ENCODE results near the gene ATF1.

DNA sequence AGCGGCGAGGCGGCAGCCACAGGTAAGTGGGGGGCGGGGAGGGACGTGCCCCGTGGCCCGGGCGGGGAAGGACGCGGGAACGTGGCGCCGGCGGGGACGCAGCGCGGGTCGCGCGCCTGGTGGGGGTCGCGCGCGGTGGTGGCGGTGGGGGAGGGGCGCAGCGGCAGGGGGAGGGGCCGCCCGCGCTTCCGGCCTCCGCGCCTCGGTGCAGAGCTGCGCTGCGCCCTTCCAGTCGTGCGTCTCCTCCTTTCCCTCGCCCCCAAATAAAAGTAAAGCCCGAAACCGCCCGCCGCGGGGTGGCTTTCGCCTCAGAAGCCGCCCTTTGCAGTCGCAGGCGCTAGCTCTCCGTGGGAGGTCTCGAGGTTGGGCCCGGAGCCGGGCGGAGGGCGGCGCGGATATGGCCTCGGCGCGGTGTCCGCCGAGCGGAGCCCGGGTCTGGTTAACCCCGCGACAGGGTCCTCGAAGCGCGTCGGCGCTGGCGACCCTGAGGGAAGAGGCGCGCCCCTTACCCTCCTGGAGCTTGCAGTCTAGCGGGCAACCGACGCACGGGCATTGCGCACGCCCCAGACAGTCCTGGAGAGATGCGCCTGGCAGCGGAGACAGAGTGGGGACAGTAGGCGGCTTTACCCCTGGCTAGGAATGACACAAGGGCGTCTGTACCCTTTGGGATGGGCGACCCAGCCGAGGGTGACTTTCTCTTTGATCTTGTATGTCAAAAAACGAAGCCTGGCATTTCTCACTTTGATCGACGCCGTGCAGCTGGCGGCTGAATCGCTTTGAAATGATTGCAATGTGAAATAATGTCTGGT, 589 bp downstream of the ATF1 start:
- no peak for TF ChIP-seq MEF2A (IDR thresholded peaks at IDR 0.05; ENCODE audit: insufficient read depth, low read depth, low read length)
- TF ChIP-seq, protein P1, sequence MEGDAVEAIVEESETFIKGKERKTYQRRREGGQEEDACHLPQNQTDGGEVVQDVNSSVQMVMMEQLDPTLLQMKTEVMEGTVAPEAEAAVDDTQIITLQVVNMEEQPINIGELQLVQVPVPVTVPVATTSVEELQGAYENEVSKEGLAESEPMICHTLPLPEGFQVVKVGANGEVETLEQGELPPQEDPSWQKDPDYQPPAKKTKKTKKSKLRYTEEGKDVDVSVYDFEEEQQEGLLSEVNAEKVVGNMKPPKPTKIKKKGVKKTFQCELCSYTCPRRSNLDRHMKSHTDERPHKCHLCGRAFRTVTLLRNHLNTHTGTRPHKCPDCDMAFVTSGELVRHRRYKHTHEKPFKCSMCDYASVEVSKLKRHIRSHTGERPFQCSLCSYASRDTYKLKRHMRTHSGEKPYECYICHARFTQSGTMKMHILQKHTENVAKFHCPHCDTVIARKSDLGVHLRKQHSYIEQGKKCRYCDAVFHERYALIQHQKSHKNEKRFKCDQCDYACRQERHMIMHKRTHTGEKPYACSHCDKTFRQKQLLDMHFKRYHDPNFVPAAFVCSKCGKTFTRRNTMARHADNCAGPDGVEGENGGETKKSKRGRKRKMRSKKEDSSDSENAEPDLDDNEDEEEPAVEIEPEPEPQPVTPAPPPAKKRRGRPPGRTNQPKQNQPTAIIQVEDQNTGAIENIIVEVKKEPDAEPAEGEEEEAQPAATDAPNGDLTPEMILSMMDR (IDR thresholded peaks at IDR 0.05 in 2 of 3, conservative IDR thresholded peaks at IDR 0.05 in 1 of 3; ENCODE audit: control insufficient read depth in 2 of 3, extremely low read depth in 1 of 3, insufficient read depth in 1 of 3, low read depth in 3 of 3, low read length in 3 of 3) = no peak; a peak in 1 of 6 replicates
- TF ChIP-seq YY1 (IDR thresholded peaks at IDR 0.05; ENCODE audit: low read depth, low read length) = 0 out of 2 replicates have a peak, but pooled peaks have one; percentile 3
- TF ChIP-seq SMC3 (IDR thresholded peaks at IDR 0.05; ENCODE audit: borderline replicate concordance, low read length) = no peak
- TF ChIP-seq SRF (IDR thresholded peaks at IDR 0.05; ENCODE audit: low read depth in 2 of 2, low read length in 2 of 2) = no peak
- no peak for TF ChIP-seq CHD1 (IDR thresholded peaks at IDR 0.05; ENCODE audit: low read depth, low read length)

Measured in GM12878 (cell line).